ENCODE data around the gene LEPROT.
A peak's percentile ranks its signal among the peaks of the same experiment; 100 is the strongest.

The LEPROT gene

DNA sequence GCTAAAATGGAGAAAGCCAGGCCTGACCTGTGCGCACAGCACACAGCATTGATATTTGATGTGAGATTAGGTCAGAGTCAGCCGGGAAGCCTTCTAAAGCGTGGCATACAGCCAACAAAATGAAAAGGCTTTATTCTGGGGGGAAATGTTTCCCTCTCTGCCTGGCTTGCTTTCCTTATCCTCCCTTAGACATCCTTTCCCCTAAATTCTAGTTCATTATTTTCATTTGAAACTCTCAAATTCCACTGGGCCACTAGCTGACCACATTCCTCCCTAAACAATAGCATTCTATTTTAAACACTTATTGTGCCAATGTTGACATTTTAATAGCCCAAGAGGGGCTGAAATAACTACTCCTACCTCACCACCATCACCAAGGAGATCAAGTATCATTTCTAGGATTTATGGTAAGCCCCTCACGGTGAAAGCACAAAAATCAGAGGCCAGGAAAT, 49.4 kb downstream of the LEPROT start:
- Histone ChIP-seq H3K4me2 (ENCODE audit: low read length) (no peak overlapping the region), H3K9me3 (ENCODE audit: control insufficient read depth, low read length) (no peaks in the 10 kb centered on the region), H3K36me3 (ENCODE audit: control insufficient read depth, insufficient read depth, low read length) (no peaks in the 10 kb centered on the region), H3K27me3 (ENCODE audit: control insufficient read depth, insufficient read depth, low read length) (no peaks in the 10 kb centered on the region), H3K9ac (no peak overlapping the region), H3K79me2 (no peaks in the 10 kb centered on the region), H2AFZ (no peak overlapping the region), H3K27ac (peak overlapping the region; percentile 32), H3K4me1 (no peaks in the 10 kb centered on the region), H3K4me3 (ENCODE audit: low read depth, low read length) (no peak overlapping the region)
- TF ChIP-seq, protein P1, sequence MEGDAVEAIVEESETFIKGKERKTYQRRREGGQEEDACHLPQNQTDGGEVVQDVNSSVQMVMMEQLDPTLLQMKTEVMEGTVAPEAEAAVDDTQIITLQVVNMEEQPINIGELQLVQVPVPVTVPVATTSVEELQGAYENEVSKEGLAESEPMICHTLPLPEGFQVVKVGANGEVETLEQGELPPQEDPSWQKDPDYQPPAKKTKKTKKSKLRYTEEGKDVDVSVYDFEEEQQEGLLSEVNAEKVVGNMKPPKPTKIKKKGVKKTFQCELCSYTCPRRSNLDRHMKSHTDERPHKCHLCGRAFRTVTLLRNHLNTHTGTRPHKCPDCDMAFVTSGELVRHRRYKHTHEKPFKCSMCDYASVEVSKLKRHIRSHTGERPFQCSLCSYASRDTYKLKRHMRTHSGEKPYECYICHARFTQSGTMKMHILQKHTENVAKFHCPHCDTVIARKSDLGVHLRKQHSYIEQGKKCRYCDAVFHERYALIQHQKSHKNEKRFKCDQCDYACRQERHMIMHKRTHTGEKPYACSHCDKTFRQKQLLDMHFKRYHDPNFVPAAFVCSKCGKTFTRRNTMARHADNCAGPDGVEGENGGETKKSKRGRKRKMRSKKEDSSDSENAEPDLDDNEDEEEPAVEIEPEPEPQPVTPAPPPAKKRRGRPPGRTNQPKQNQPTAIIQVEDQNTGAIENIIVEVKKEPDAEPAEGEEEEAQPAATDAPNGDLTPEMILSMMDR (IDR thresholded peaks at IDR 0.05) = no peak

DNA sequence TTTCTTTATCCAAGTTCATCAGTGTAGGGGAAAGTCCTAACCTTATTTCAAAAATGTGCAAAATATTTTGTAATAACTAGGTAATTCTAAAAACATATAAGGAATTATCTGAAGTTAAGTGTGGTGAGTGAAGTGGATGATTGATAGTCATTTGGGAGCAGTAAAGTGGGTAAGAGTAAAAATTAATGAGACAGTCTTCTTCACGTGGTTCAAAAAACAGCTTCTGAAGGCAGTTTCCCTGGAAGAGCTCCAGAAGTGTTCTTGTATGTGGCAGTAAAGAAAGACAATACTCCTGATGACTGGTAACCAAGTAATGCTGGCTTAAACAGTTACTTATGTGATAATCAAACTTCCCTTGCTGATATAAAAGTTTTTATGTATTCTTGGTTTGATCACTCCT, 50.3 kb downstream of the LEPROT start:
- Histone ChIP-seq H3K4me3 (ENCODE audit: low read depth, low read length) (no peak overlapping the region), H3K27me3 (ENCODE audit: control insufficient read depth, insufficient read depth, low read length) (no peaks in the 10 kb centered on the region), H3K27ac (no peak overlapping the region), H3K9me3 (ENCODE audit: control insufficient read depth, low read length) (no peaks in the 10 kb centered on the region), H3K79me2 (no peaks in the 10 kb centered on the region), H3K4me2 (ENCODE audit: low read length) (no peak overlapping the region), H3K36me3 (ENCODE audit: control insufficient read depth, insufficient read depth, low read length) (no peaks in the 10 kb centered on the region), H3K9ac (no peak overlapping the region), H2AFZ (no peak overlapping the region), H3K4me1 (no peaks in the 10 kb centered on the region)
- TF ChIP-seq, protein P1 (IDR thresholded peaks at IDR 0.05) = no peak

DNA sequence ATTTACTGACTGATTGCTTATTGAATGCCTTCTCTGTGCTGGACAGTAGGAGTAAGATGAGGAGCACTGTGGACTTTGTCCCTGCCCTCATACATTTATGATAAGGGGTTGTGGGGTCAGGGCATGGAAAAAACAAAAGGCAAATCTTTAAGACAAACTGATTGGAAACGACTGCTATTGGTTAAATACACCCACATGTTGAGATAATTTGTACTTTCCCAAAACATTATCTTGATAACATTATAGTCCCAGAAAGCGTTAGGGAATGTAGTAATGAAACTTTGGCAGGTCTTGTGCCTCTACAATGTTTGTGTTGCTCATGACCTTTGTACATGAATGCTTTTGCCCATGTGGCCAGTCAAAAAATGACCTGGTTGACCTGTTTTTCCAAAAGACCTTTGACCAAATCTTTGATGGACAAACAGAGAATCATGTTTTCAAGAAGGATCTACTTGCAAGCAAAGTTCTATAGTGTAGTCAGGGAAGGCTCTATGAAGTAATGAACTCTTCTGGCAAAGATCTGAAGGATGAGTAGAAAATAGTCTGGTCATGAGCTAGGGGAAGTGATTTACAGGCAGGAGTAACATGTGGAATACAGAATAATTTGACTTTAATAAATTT, 50.9 kb downstream of the LEPROT start:
- Histone ChIP-seq H3K4me3 (ENCODE audit: low read depth, low read length) (no peak overlapping the region), H2AFZ (no peak overlapping the region), H3K27ac (no peak overlapping the region), H3K27me3 (ENCODE audit: control insufficient read depth, insufficient read depth, low read length) (no peaks in the 10 kb centered on the region), H3K9me3 (ENCODE audit: control insufficient read depth, low read length) (no peaks in the 10 kb centered on the region), H3K9ac (no peak overlapping the region), H3K79me2 (no peaks in the 10 kb centered on the region), H3K4me1 (no peaks in the 10 kb centered on the region), H3K4me2 (ENCODE audit: low read length) (no peak overlapping the region), H3K36me3 (ENCODE audit: control insufficient read depth, insufficient read depth, low read length) (no peaks in the 10 kb centered on the region)
- TF ChIP-seq, protein P1 (IDR thresholded peaks at IDR 0.05) = no peak

DNA sequence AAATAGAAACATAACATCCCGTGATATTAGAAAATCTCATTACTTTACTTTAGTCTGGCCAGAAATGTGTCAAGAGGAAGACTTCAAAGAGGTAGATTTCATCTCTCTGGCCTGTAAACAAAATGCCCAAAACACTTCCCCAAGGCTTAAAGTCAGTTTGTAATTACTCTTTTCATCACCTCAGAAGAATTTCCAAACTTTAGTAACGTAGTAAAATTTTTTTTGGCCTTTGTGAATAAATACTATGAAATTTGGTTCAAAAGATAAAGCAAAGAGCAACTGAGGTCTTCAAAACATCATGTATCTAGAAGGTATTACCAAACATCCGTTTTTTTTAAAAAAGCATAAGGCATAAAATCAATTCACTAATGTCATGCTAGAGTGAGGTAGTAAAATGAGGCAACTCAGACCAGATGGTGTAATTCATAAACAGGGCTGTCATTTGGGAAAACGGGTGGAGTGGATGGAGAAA, 51.4 kb downstream of the LEPROT start:
- Histone ChIP-seq H2AFZ (no peak overlapping the region), H3K36me3 (ENCODE audit: control insufficient read depth, insufficient read depth, low read length) (no peaks in the 10 kb centered on the region), H3K27ac (no peak overlapping the region), H3K9me3 (ENCODE audit: control insufficient read depth, low read length) (no peaks in the 10 kb centered on the region), H3K4me1 (no peaks in the 10 kb centered on the region), H3K27me3 (ENCODE audit: control insufficient read depth, insufficient read depth, low read length) (no peaks in the 10 kb centered on the region), H3K4me3 (ENCODE audit: low read depth, low read length) (no peak overlapping the region), H3K9ac (no peak overlapping the region), H3K79me2 (no peaks in the 10 kb centered on the region), H3K4me2 (ENCODE audit: low read length) (no peak overlapping the region)
- TF ChIP-seq, protein P1 (IDR thresholded peaks at IDR 0.05) = no peak

DNA sequence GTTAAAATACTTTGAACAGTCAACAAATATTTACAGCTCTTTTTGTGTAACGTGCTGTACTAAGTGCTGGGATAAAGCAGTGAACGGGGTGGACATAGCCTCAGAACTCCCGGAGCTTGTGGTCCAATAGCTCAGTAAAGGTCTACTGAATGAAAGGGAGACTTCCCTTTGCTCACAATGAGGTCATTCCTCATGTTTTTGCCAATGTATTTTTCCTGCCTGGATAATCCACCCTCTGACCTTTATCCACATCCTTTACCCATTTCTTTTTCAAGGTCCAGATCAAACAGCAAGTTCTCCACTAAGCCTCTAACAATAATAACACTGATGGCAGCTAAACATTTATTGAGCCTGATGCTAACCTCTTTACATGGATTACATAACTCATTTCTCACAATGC, 55.9 kb downstream of the LEPROT start:
- H3K4me3 ChIP-seq (ENCODE audit: low read depth, low read length) = no peak overlapping the region
- H3K36me3 ChIP-seq (ENCODE audit: control insufficient read depth, insufficient read depth, low read length) = no peaks in the 10 kb centered on the region
- H3K27me3 ChIP-seq (ENCODE audit: control insufficient read depth, insufficient read depth, low read length) = no peaks in the 10 kb centered on the region
- TF ChIP-seq, protein P1 (IDR thresholded peaks at IDR 0.05) = no peak
- H3K9ac ChIP-seq = no peak overlapping the region
- H3K4me2 ChIP-seq (ENCODE audit: low read length) = no peak overlapping the region
- no peak overlapping the region for H3K27ac ChIP-seq
- H3K4me1 ChIP-seq = no peaks in the 10 kb centered on the region
- H2AFZ ChIP-seq = no peak overlapping the region
- no peaks in the 10 kb centered on the region for H3K79me2 ChIP-seq
- H3K9me3 ChIP-seq (ENCODE audit: control insufficient read depth, low read length) = no peaks in the 10 kb centered on the region
